WERI-Rb-1 (cell line): ENCODE data around the gene SPATA1.
A peak's percentile ranks its signal among the peaks of the same experiment; 100 is the strongest.

Source experiments
- DNase-seq: peaks from one replicate; pipeline ENCODE4 v3.0.0-alpha.2; 2020
- H3K27ac ChIP-seq: fragments of 250-450 bp; sonication (Bioruptor Pico); 2 replicates; pipeline ENCODE4 v1.5.1; 2020; ENCODE audit warnings: mild to moderate bottlenecking, moderate library complexity
- H3K27me3 ChIP-seq: fragments of 250-450 bp; sonication (Bioruptor Pico); 2 replicates; pipeline ENCODE4 v1.5.1; 2021; ENCODE audit warnings: mild to moderate bottlenecking, low read depth, moderate library complexity; ENCODE audit not compliant: insufficient read depth, severe bottlenecking
- H3K36me3 ChIP-seq: fragments of 250-450 bp; sonication (Bioruptor Pico); 2 replicates; pipeline ENCODE4 v1.5.1; 2020; ENCODE audit warnings: mild to moderate bottlenecking, moderate library complexity
- H3K4me3 ChIP-seq: 2 replicates; pipeline ENCODE4 v1.5.1; 2011; ENCODE audit warnings: low read depth, mild to moderate bottlenecking, control low read depth, low read length
- H3K9me3 ChIP-seq: fragments of 250-450 bp; sonication (Bioruptor Pico); 2 replicates; pipeline ENCODE4 v1.5.1; 2021; ENCODE audit warnings: mild to moderate bottlenecking, moderate library complexity; ENCODE audit not compliant: severe bottlenecking
- CTCF ChIP-seq: IDR thresholded peaks from 2 replicates; pipeline ENCODE4 v1.5.1; 2011; ENCODE audit warnings: low read depth, mild to moderate bottlenecking, control low read depth, inconsistent platforms, low read length

Gene SPATA1

GRCh38 chr1:84479998-84480397 lies 26.2 kb upstream of the SPATA1 start:
- peak overlapping the region; percentile 75 for H3K4me3 ChIP-seq
- H3K9me3 ChIP-seq = peaks cover 13% of the 10 kb centered on the region
- TF ChIP-seq CTCF = no peak
- DNase-seq = no peak
- H3K27ac ChIP-seq = peak overlapping the region; percentile 93
- H3K27me3 ChIP-seq = no peaks in the 10 kb centered on the region
- peaks cover 21% of the 10 kb centered on the region for H3K36me3 ChIP-seq

DNA sequence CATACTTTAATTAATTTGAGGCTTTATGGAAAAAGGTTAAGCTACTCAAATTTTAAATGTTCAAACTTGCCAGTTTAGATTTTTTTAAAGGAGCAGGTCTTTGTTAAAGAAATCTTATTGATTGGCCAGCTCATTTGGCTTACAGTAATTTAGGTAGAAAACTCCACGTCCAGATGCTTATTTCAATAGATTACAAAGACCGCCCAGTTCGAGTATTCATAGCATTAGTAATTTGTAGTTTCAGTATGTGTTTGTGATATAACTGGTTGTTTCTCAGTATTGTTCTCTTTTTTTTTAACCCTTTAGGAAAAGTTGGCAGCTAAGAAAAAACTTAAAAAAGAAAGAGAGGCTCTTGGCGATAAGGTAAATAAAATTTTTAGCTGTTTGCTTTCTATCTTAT lies 25.5 kb upstream of the SPATA1 start:
- DNase-seq = no peak
- no peak for TF ChIP-seq CTCF
- H3K36me3 ChIP-seq = peaks cover 28% of the 10 kb centered on the region

DNA sequence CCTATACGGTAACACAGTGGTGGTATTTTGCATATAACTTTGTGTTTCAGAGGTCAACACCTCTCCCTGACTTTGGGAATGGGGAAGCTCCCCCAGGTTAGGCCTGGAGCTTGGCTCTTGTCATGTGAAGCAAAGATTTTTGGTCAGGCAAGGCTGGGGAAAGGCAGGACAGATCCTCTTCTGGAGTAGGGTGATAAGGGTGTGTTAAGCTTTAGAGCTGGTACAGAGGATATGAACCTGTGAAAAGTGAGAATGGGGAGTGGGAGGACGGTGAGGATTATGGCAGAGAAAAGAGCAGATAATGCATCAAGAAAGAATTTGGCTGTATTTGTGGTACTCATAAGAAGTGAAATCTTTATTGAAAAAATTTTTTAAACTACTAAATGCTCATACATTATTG lies 24.9 kb upstream of the SPATA1 start:
- H3K27me3 ChIP-seq = no peaks in the 10 kb centered on the region
- DNase-seq = no peak
- H3K9me3 ChIP-seq = peaks cover 13% of the 10 kb centered on the region
- H3K27ac ChIP-seq = no peak overlapping the region
- TF ChIP-seq CTCF = no peak
- H3K36me3 ChIP-seq = peaks cover 31% of the 10 kb centered on the region
- H3K4me3 ChIP-seq = no peak overlapping the region

More for the DNA sequence above, 25.5 kb upstream of the SPATA1 start:
- Histone ChIP-seq H3K9me3 (peaks cover 13% of the 10 kb centered on the region), H3K27me3 (no peaks in the 10 kb centered on the region), H3K4me3 (no peak overlapping the region; the same call in 1 of the 2 replicates), H3K27ac (no peak overlapping the region)

GRCh38 chr1:84488107-84488506 lies 18.1 kb upstream of the SPATA1 start:
- no peak for DNase-seq
- TF ChIP-seq CTCF = no peak
- Histone ChIP-seq H3K27me3 (no peaks in the 10 kb centered on the region), H3K27ac (no peak overlapping the region), H3K9me3 (no peaks in the 10 kb centered on the region), H3K4me3 (no peak overlapping the region), H3K36me3 (peaks cover 52% of the 10 kb centered on the region)

DNA sequence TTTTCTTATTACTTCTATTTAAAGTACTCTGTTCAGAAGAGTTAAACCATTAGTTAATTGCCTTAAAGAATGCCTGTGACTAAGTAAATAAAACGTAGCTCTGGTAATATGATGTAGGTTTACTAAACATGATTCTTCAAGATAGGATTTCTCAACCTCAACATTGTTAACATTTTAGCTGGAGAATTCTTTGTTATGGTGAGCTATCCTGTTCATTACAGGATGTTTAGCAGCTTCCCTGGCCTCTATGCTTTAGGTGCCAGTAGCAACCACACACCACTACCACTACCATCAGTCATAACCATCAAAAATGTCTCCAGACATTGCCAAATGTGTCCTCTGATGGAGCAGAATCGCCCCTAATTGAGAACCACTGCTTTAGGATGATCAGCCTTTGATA lies 16.4 kb upstream of the SPATA1 start:
- Histone ChIP-seq H3K9me3 (no peaks in the 10 kb centered on the region), H3K36me3 (peaks cover 39% of the 10 kb centered on the region), H3K4me3 (no peak overlapping the region), H3K27ac (no peak overlapping the region), H3K27me3 (no peaks in the 10 kb centered on the region)
- no peak for DNase-seq
- no peak for TF ChIP-seq CTCF

DNA sequence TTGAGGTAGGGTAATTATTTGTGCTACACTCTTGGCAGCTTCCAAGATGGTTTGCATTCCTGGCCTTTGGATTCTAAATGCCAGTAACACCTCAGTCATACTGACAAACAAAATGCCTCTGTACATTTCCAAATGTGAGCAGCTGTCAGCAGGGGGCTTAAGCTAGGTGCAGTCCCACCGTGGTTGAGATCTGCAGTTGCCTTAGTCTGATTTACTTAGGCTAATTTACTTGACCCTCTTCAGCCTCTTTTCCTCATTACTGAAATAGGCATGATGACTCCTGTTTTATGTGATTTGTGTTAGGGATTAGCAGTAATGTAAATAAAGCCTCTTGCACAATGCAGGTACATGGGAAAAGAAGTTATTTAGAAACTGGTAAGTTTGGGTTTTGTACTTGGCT lies 13.5 kb upstream of the SPATA1 start:
- Histone ChIP-seq H3K27ac (no peak overlapping the region), H3K36me3 (peaks cover 50% of the 10 kb centered on the region), H3K27me3 (no peaks in the 10 kb centered on the region), H3K4me3 (no peak overlapping the region), H3K9me3 (no peaks in the 10 kb centered on the region)
- peak; percentile 70 for DNase-seq
- TF ChIP-seq CTCF = peak; percentile 21; the same call in 1 of the 2 replicates
